HL-60 (cell line): ENCODE measurements around the gene TFPT.

Experiments used
- DNase-seq, 2 experiments: peaks; one replicate each; pipeline ENCODE4 v3.0.0-alpha.2; 2010 to 2020; ENCODE audit warnings: low read depth in 1 of 2, low spot score in 1 of 2
- H3K27ac ChIP-seq: fragments of 250-450 bp; sonication (Bioruptor Pico); replicated peaks from 2 replicates; pipeline ENCODE4 v1.5.1; 2020; ENCODE audit warnings: mild to moderate bottlenecking, moderate library complexity
- H3K27me3 ChIP-seq: fragments of 250-450 bp; sonication (Bioruptor Pico); 2 replicates; pipeline ENCODE4 v1.5.1; 2021; ENCODE audit warnings: mild to moderate bottlenecking, moderate library complexity; ENCODE audit not compliant: insufficient read depth, poor library complexity, severe bottlenecking
- H3K4me3 ChIP-seq: replicated peaks from 2 replicates; pipeline ENCODE4 v1.5.1; 2011; ENCODE audit warnings: mild to moderate bottlenecking, control low read depth, low read length; ENCODE audit not compliant: insufficient read depth
- GABPA ChIP-seq: IDR thresholded peaks from 2 replicates; pipeline ENCODE4 v1.6.1; 2012; ENCODE audit warnings: low read depth
- POLR2AphosphoS5 ChIP-seq: IDR thresholded peaks from 2 replicates; pipeline ENCODE4 v1.6.1; 2012; ENCODE audit warnings: low read depth
- SPI1 ChIP-seq: IDR thresholded peaks from 2 replicates; pipeline ENCODE4 v1.6.1; 2012; ENCODE audit warnings: low read depth, mild to moderate bottlenecking, borderline replicate concordance
- TF ChIP-seq, protein P1 (sequence below): IDR thresholded peaks from 2 replicates; pipeline ENCODE4 v1.6.1; 2012; ENCODE audit warnings: low read depth; ENCODE audit not compliant: insufficient replicate concordance
- TF ChIP-seq, protein P2 (sequence below): IDR thresholded peaks from one replicate; pipeline ENCODE4 v1.5.1; 2011; ENCODE audit warnings: low read length, control low read depth, inconsistent platforms; ENCODE audit not compliant: insufficient read depth

The TFPT gene

DNA sequence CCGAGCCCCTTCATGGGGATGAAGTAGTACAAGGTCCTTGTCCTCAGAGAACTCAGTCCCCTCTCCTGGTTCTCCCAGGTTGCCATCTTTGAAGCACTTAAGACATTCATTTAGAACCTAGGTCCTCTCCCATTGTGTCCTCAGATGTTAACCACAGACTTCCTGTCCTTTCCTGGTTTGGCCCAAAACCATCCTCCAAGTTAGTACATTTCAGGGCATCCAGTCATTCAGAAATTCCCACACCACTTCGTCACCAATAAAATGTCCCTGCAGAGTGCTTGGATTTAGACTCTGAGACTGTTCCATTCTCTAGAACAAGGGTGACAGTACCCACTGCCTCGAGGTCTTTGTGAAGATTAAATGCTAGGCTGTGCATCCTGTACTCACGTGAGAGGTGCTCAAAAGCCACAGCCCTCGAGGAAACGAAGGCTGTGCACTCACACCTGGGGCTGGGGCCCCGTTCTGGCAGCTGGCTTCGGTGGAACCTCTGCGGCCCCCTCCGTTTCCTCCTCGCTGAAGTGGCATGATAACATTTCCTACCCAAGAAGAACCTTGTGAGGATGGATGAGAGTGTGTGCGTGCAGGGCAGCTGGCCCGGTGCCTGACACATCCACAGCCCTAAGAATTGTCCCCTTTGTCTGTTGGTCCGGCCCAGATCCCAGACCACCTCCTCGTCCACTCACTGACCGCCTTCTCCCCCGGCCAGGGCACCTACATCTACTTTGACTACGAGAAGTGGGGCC, 39.3 kb upstream of the TFPT start:
- peak; percentile 20; the same call in 1 of the 2 replicates for TF ChIP-seq POLR2AphosphoS5
- TF ChIP-seq, protein P1, sequence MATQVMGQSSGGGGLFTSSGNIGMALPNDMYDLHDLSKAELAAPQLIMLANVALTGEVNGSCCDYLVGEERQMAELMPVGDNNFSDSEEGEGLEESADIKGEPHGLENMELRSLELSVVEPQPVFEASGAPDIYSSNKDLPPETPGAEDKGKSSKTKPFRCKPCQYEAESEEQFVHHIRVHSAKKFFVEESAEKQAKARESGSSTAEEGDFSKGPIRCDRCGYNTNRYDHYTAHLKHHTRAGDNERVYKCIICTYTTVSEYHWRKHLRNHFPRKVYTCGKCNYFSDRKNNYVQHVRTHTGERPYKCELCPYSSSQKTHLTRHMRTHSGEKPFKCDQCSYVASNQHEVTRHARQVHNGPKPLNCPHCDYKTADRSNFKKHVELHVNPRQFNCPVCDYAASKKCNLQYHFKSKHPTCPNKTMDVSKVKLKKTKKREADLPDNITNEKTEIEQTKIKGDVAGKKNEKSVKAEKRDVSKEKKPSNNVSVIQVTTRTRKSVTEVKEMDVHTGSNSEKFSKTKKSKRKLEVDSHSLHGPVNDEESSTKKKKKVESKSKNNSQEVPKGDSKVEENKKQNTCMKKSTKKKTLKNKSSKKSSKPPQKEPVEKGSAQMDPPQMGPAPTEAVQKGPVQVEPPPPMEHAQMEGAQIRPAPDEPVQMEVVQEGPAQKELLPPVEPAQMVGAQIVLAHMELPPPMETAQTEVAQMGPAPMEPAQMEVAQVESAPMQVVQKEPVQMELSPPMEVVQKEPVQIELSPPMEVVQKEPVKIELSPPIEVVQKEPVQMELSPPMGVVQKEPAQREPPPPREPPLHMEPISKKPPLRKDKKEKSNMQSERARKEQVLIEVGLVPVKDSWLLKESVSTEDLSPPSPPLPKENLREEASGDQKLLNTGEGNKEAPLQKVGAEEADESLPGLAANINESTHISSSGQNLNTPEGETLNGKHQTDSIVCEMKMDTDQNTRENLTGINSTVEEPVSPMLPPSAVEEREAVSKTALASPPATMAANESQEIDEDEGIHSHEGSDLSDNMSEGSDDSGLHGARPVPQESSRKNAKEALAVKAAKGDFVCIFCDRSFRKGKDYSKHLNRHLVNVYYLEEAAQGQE: no peak

DNA sequence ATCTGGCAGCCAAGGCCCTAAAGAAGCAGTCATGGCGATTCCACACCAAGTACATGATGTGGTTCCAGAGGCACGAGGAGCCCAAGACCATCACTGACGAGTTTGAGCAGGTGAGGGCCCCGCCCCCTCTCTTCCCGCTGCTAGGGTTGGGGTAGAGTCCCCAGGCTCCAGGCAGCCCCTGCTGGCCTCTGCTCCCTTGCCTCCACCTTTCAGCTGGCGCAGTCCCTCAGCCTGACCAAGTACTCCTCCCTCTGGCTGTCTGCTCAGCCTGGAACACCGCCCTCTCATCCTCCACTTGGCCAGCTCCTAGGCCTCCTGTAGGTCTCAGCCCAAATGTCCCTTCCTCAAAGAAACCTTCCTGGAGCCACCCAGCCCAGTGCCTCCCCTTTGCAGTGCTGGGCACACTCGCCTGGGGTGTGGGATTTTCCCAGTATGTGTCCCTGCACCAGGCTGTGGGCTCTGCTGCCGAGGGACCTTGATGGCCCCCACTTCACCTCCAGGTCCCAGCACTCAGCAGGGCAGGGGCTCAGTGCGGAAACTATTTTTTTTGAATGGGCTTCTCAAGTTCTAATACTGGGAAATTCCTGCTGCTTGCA, 38.4 kb upstream of the TFPT start:
- no peak for TF ChIP-seq POLR2AphosphoS5
- no peak for TF ChIP-seq SPI1
- TF ChIP-seq, protein P1: no peak
- TF ChIP-seq, protein P2, sequence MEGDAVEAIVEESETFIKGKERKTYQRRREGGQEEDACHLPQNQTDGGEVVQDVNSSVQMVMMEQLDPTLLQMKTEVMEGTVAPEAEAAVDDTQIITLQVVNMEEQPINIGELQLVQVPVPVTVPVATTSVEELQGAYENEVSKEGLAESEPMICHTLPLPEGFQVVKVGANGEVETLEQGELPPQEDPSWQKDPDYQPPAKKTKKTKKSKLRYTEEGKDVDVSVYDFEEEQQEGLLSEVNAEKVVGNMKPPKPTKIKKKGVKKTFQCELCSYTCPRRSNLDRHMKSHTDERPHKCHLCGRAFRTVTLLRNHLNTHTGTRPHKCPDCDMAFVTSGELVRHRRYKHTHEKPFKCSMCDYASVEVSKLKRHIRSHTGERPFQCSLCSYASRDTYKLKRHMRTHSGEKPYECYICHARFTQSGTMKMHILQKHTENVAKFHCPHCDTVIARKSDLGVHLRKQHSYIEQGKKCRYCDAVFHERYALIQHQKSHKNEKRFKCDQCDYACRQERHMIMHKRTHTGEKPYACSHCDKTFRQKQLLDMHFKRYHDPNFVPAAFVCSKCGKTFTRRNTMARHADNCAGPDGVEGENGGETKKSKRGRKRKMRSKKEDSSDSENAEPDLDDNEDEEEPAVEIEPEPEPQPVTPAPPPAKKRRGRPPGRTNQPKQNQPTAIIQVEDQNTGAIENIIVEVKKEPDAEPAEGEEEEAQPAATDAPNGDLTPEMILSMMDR: no peak
- no peak for TF ChIP-seq GABPA
- Histone ChIP-seq H3K4me3 (no peak overlapping the region), H3K27ac (no peak overlapping the region), H3K27me3 (no peaks in the 10 kb centered on the region)
- no peak for DNase-seq

More for the DNA sequence above, 39.3 kb upstream of the TFPT start:
- no peaks in the 10 kb centered on the region for H3K27me3 ChIP-seq
- H3K4me3 ChIP-seq: no peak overlapping the region
- no peak for DNase-seq
- H3K27ac ChIP-seq: no peak overlapping the region

DNA sequence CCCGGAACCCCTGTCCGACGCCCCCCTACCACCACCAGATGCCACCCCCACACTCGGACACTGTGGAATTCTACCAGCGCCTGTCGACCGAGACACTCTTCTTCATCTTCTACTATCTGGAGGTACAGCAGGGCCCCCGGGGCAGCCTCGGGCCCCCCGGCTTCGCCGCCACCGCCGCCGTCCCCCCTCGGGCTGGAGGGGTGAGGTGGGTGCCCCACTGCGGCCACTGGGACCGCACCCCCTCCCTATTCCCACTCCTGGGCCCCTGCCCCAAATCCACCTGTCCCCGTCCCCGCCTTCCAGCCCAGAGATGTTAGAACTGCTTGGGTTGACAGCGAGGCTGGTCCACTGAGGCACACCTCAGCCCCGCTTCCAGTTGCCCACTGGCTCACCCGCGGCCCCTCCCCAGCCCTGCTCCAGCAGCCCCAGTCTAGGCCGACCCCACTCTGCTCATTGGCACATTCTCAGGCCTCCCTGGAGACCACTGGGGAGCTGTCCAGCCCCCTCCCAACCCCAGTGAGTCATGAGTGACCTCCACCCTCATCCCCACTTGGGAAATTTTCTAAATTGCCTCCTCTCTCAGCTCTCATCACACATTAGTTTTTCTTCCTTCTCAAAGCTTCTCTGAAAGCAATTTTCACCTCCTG, 37.5 kb upstream of the TFPT start:
- H3K27me3 ChIP-seq: no peaks in the 10 kb centered on the region
- no peak for DNase-seq
- H3K27ac ChIP-seq: no peak overlapping the region
- no peak for TF ChIP-seq GABPA
- TF ChIP-seq, protein P1: no peak
- TF ChIP-seq SPI1: no peak
- peak; percentile 15; the same call in 1 of the 2 replicates for TF ChIP-seq POLR2AphosphoS5
- TF ChIP-seq, protein P2: no peak
- no peak overlapping the region for H3K4me3 ChIP-seq
